DMS 273 treated with DMSO at 0.1 percent for 48 hours (cell line): Measurements from ENCODE around the gene CDC42EP1.

Experiments
- DNase-seq: peaks from one replicate; lab custom pipeline; 2025; lab: John Stamatoyannopoulos, UW

Gene CDC42EP1

DNA sequence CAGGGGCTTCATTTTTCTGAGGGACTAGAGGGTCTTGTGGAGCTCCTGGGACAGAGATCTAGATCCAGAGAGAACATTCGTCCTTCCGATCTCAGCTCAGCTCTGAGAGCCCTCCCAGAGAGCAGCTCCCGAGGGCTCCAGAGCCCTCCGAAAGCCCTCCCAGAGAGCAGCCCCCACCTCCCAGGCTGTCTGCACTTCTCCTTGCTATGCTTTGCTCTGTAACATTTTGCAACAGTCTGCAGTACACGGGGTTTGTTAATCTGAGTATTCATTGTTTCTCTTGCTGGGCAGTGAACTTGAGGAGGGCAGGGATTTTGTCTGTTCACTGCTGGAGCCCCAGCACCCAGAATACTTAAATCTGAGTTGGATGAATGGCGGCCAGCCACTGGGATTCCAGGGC lies 50.9 kb downstream of the CDC42EP1 start:
- DNase-seq, result no peak

DNA sequence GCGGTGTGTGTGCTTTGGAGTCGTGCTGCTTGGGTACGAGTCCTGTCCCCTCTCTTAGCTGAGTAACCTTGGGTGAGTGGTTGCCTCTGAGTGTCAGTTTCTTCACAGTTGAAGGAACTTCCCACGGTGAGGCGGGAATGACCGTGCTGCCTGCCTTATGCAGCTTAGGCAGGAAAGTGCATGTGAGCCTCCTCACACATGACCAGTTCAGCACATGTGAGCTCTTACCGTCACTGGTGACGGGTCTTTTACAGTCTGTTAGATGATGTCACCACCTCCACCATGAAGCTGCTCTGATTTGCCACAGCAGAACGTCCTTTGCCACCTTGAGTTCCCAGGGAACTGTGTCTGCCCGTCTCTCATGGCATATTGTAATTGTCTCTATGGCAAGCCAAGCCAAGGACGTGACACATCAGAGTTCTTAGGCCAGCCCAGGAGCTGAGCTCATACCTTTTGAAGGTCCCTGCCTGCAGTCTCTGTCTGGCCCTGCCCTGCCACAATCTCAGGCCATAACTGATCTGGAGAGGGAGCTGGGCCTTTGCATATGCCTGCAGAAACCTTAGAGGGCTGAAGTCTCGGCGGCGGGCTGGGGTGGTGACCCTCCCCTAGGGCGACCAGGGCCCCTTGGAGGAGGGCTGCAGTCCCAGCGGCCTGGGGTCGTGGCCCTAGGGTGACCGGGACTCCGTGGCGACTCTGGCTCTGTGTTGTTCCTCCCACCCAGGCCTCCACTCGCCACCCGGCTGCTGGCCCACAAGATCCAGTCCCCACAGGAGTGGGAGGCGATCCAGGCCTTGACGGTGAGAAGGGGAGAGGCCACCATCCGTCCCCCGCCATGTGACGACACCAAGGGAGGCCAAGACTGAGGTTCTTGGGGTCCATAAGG lies 56.2 kb downstream of the CDC42EP1 start:
- DNase-seq, result no peak

DNA sequence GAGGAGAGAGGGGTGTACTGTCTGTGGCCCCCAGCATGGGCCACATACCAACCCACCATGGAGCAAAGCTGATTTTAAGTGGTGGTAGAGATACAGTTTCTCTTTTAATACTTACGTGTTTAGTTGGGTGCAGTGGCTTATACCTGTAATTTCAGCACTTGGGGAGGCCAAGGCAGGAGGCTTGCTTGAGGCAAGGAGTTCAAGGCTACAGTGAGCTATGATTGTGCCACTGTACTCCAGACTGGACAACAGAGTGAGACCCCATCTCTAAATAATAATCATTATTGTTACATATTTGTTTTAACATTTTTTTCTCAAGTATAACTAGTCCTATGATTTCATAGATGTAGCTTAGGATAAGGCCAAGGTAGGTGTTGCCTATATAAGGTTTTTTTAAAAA lies 57.2 kb downstream of the CDC42EP1 start:
- no peak for DNase-seq

DNA sequence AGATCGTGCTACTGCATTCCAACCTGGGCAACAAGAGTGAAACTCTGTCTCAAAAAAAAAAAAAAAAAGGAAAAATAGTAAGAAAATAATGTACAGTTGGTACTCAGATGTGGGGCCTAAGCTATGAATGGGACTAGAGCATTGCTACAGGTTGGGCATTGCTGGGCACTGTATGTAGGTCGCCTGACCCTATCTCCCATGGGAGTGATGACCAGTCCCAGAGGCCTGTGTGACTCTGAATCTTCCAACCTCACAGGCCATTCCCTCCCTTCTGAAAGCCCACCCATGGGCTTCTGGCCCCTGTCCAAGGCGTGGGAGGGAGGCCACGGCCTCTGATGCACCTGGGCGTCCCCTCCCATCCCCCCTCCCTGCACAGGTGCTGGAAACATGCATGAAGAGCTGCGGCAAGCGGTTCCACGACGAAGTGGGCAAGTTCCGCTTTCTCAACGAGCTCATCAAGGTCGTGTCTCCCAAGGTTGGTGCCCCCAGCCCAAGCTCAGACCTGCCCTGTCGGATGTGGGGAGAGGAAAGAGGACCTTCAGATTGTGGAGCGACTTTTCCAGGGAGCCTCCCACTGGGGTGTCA lies 57.9 kb downstream of the CDC42EP1 start:
- no peak for DNase-seq

DNA sequence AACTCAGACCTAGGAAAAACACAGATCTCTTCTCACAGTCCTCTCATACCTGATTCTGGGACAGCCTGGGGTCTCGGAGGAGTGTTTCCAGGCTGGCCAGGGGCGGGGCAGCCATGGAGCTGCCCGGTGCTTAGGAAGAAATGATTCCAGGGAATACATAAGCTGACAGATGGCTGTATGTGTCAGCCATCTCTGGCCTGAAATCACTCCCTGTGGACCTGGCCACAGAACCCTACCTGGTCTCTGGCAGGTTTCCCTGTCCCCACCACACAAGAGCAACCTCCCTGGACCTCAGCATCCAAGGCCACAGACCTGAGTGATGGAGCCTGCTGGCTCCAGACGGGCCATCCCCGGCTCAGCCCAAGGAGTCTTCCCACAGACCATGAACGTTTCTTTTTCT lies 58.4 kb downstream of the CDC42EP1 start:
- no peak for DNase-seq
